B cell (primary cell): ENCODE data around the gene RTN4IP1. TPM values are rescaled to one million over a fixed set of nuclear protein-coding genes. Genes with fewer than 3 reads are reported as not detected.

ENCODE experiments used
- ATAC-seq: fragments of 200-7000 bp; cut with Tn5 transposase; one replicate; pipeline ENCODE4 v1.10.0; 2021; ENCODE audit warnings: low read depth, mild to moderate bottlenecking, moderate number of reproducible peaks, moderate library complexity
- CTCF ChIA-PET: fragments of 350-600 bp; sonication (Branson Sonifier 250); formaldehyde crosslinking; loops from one replicate; lab custom pipeline; 2021; ENCODE audit warnings: antibody characterized with exemption, inconsistent platforms; lab: Charles Lee
- POLR2A ChIA-PET: fragments of 350-600 bp; sonication (Branson Sonifier 250); formaldehyde crosslinking; loops from one replicate; lab custom pipeline; 2021; ENCODE audit warnings: antibody characterized with exemption; lab: Charles Lee
- DNase-seq: peaks from one replicate; pipeline ENCODE4 v3.0.0; 2013
- H2AFZ ChIP-seq: 2 replicates; pipeline ENCODE4 v1.6.1; 2012; ENCODE audit warnings: mild to moderate bottlenecking, low read depth, low read length; ENCODE audit not compliant: insufficient read depth, poor library complexity, severe bottlenecking
- H3K27ac ChIP-seq, 2 donors: 1 replicate in 1 of 2; 2 replicates in 1 of 2; pipeline ENCODE4 v1.5.1; 2012 to 2013; ENCODE audit warnings: low read length in 2 of 2, mild to moderate bottlenecking in 2 of 2, moderate library complexity in 1 of 2
- H3K27me3 ChIP-seq, 4 experiments: fragments of 200-600 bp in 1 of 4; sonication (generic) in 1 of 4; replicated peaks in 1 of 4; 1 replicate in 2 of 4; 2 replicates in 2 of 4; pipeline versions ENCODE4 v1.6.1 to v1.7.0; 2013 to 2016; ENCODE audit warnings: low read length in 3 of 4, mild to moderate bottlenecking in 2 of 4, mixed read lengths in 1 of 4, moderate library complexity in 1 of 4; ENCODE audit not compliant: insufficient read depth in 4 of 4, control insufficient read depth in 3 of 4; ENCODE audit errors: control extremely low read depth in 1 of 4
- H3K36me3 ChIP-seq, 2 experiments: replicated peaks in 1 of 2; 1 replicate in 1 of 2; 2 replicates in 1 of 2; pipeline versions ENCODE4 v1.6.1 to v1.7.1; 2013; ENCODE audit warnings: low read length in 1 of 2; ENCODE audit not compliant: insufficient read depth in 2 of 2, control insufficient read depth in 1 of 2; ENCODE audit errors: control extremely low read depth in 1 of 2, extremely low read depth in 1 of 2
- H3K4me1 ChIP-seq, 2 donors: fragments of 200-600 bp in 1 of 2; sonication (generic) in 1 of 2; 1 replicate in 1 of 2; 2 replicates in 1 of 2; pipeline versions ENCODE4 v1.5.1 to v1.6.1; 2013 to 2017; ENCODE audit warnings: low read length in 2 of 2; ENCODE audit not compliant: control insufficient read depth in 2 of 2, insufficient read depth in 2 of 2
- H3K4me2 ChIP-seq: replicated peaks from 2 replicates; pipeline ENCODE3; 2012; ENCODE audit warnings: mild to moderate bottlenecking, low read depth, low read length; ENCODE audit not compliant: poor library complexity, severe bottlenecking
- H3K4me3 ChIP-seq, 5 experiments: fragments of 200-600 bp in 1 of 5; sonication (generic) in 1 of 5; 1 replicate in 3 of 5; 2 replicates in 2 of 5; pipeline versions ENCODE4 v1.5.1 to v1.7.0; 2011 to 2016; ENCODE audit warnings: low read length in 4 of 5, mild to moderate bottlenecking in 4 of 5, low read depth in 2 of 5, control low read depth in 1 of 5, moderate library complexity in 1 of 5; ENCODE audit not compliant: insufficient read depth in 1 of 5; ENCODE audit errors: control extremely low read depth in 1 of 5, extremely low read depth in 1 of 5
- H3K79me2 ChIP-seq: fragments of 200-600 bp; sonication (generic); one replicate; pipeline ENCODE4 v1.6.0; 2016; ENCODE audit warnings: low read length; ENCODE audit not compliant: control insufficient read depth, insufficient read depth
- H3K9ac ChIP-seq: fragments of 200-600 bp; sonication (generic); 2 replicates; pipeline ENCODE4 v1.6.1; 2017; ENCODE audit warnings: mild to moderate bottlenecking, low read length, moderate library complexity
- H3K9me3 ChIP-seq, 3 donors: one replicate each; pipeline versions ENCODE4 v1.6.1 to v1.7.1; 2013; ENCODE audit warnings: low read length in 2 of 3; ENCODE audit not compliant: control insufficient read depth in 2 of 3, insufficient read depth in 1 of 3; ENCODE audit errors: control extremely low read depth in 1 of 3
- H4K20me1 ChIP-seq: 2 replicates; pipeline ENCODE4 v1.6.0; 2012; ENCODE audit warnings: mild to moderate bottlenecking, low read length; ENCODE audit not compliant: insufficient read depth, control insufficient read depth, poor library complexity, severe bottlenecking
- H3K27ac Mint-ChIP-seq: one replicate; pipeline ENCODE4 v1.8.0; 2021; ENCODE audit warnings: mixed read lengths
- H3K27me3 Mint-ChIP-seq: one replicate; pipeline ENCODE4 v1.8.0; 2021; ENCODE audit warnings: mixed read lengths
- H3K4me1 Mint-ChIP-seq: one replicate; pipeline ENCODE4 v1.8.0; 2021; ENCODE audit warnings: mixed read lengths
- H3K4me3 Mint-ChIP-seq: one replicate; pipeline ENCODE4 v1.8.0; 2021; ENCODE audit warnings: mixed read lengths
- H3K9me3 Mint-ChIP-seq: one replicate; pipeline ENCODE4 v1.8.0; 2022; ENCODE audit warnings: mixed read lengths; ENCODE audit not compliant: insufficient read depth
- EZH2 ChIP-seq: IDR thresholded peaks from 2 replicates; pipeline ENCODE4 v1.6.1; 2012; ENCODE audit warnings: borderline replicate concordance, low read depth, mild to moderate bottlenecking, moderate library complexity, low read length; ENCODE audit not compliant: insufficient read depth, poor library complexity, severe bottlenecking
- WGBS: methylation state at CpG from one replicate; pipeline ENCODE4 v1.1.5; 2013; ENCODE audit warnings: missing lambda C conversion rate; ENCODE audit not compliant: insufficient coverage; 5-methylcytosine and 5-hydroxymethylcytosine counted together
- intact Hi-C: fragments of 100-400 bp; cut with micrococcal nuclease; formaldehyde crosslinking; loops from one replicate; pipeline ENCODE4 v1.10.0; 2022
- polyA plus RNA-seq: library from polyadenylated mRNA; depleted of rRNA; stranded (reverse); fragments of >200 nt; gene quantifications from 2 replicates; pipeline ENCODE4 v1.2.3, GENCODE V29; 2012
- total RNA-seq, 2 donors: library from RNA; stranded (reverse); fragments of 120-200 nt in 1 of 2; gene quantifications; 1 replicate in 1 of 2; 2 replicates in 1 of 2; pipeline versions ENCODE4 v1.2.3 to v1.2.4, GENCODE V29; 2013 to 2022
- TF ChIP-seq, protein P1 (sequence below): fragments of 200-600 bp; IDR thresholded peaks from one replicate; pipeline ENCODE4 v1.8.0; 2022; ENCODE audit warnings: antibody characterized with exemption, mild to moderate bottlenecking

RTN4IP1 gene
- total and polyA plus RNA-seq, 2 donors (not counting 1 experiment from before 2014, with no cell fraction given) = 9.4 to 12.1 TPM

DNA sequence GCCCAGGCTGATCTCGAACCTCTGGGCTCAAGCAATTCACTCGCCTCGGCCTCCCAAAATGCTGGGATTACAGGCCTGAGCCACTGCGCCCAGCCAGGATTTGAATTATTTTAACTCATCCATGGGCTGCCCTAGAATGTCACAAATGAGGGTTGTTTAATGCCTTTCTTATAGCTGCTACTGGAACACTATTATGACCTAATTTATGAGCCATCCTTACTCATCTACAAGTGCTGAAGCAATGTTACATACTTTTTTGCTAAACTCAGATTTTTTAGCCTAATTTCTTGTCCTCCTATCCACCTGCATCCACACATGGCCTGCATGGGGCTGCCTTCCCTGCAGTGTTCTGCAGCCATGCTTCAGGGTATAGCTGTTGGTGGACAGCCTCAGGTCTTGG lies 59.9 kb downstream of the RTN4IP1 start:
- intact Hi-C loops = loop anchor here (5.0 kb wide), 1 partner anchor 38 kb away; no protein-coding TSS in a partner anchor
- Histone ChIP-seq H3K4me3 (no peak overlapping the region), H3K79me2 (no peaks in the 10 kb centered on the region), H3K4me2 (no peak overlapping the region), H3K9ac (no peak overlapping the region), H3K36me3 (peaks cover 27 to 76% of the 10 kb centered on the region in 2 experiments), H4K20me1 (no peaks in the 10 kb centered on the region), H3K4me1 (no peaks in the 10 kb centered on the region), H3K27me3 (no peaks in the 10 kb centered on the region), H2AFZ (no peak overlapping the region), H3K9me3 (no peaks in the 10 kb centered on the region), H3K27ac (no peak overlapping the region)
- Mint-ChIP-seq H3K27me3 (no peaks in the 10 kb centered on the region), H3K9me3 (no peaks in the 10 kb centered on the region), H3K4me1 (peaks cover 12% of the 10 kb centered on the region), H3K27ac (no peak overlapping the region), H3K4me3 (no peak overlapping the region)
- CTCF ChIA-PET = interaction anchor here (0.8 to 22.3 kb wide), 5 partner anchors 125 to 428 kb away, joined by 3 to 567 read pairs (median 17); no protein-coding TSS in a partner anchor
- WGBS = 90% methylated on average over 2 of the region's 4 CpGs
- POLR2A ChIA-PET = no interaction called here
- ATAC-seq (no peak), DNase-seq (no peak)
- TF ChIP-seq, protein P1, sequence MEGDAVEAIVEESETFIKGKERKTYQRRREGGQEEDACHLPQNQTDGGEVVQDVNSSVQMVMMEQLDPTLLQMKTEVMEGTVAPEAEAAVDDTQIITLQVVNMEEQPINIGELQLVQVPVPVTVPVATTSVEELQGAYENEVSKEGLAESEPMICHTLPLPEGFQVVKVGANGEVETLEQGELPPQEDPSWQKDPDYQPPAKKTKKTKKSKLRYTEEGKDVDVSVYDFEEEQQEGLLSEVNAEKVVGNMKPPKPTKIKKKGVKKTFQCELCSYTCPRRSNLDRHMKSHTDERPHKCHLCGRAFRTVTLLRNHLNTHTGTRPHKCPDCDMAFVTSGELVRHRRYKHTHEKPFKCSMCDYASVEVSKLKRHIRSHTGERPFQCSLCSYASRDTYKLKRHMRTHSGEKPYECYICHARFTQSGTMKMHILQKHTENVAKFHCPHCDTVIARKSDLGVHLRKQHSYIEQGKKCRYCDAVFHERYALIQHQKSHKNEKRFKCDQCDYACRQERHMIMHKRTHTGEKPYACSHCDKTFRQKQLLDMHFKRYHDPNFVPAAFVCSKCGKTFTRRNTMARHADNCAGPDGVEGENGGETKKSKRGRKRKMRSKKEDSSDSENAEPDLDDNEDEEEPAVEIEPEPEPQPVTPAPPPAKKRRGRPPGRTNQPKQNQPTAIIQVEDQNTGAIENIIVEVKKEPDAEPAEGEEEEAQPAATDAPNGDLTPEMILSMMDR = no peak
- no peak for TF ChIP-seq EZH2

DNA sequence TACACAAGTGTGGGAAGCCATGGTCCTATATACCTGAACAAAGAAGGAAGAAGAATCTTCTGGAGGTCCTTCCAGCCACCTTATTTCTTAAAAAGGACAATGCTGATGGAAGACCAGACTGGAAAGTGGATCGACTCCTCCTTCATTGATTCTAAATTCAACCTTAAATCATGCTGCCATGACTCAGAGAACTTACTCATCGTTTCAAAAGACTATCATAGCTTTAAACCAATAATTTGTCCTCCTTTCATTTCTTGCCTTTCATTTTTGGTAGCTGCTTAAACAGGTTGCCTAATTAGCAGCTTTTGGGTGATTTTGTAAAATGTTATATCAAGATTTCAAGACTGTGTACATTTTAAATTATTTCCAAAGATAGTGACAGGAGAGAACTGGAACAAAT lies 60.8 kb downstream of the RTN4IP1 start:
- Histone ChIP-seq H3K4me3 (no peak overlapping the region), H3K4me2 (no peak overlapping the region), H3K36me3 (peaks cover 34 to 80% of the 10 kb centered on the region in 2 experiments), H3K27me3 (no peaks in the 10 kb centered on the region), H3K27ac (no peak overlapping the region), H3K9ac (no peak overlapping the region), H3K9me3 (no peaks in the 10 kb centered on the region), H2AFZ (no peak overlapping the region), H3K79me2 (no peaks in the 10 kb centered on the region), H4K20me1 (no peaks in the 10 kb centered on the region), H3K4me1 (no peaks in the 10 kb centered on the region)
- no peak for ATAC-seq
- peaks cover 14% of the 10 kb centered on the region for H3K4me1 Mint-ChIP-seq
- POLR2A ChIA-PET = no interaction called here
- no peak for DNase-seq
- H3K27ac Mint-ChIP-seq = no peak overlapping the region
- H3K9me3 Mint-ChIP-seq = no peaks in the 10 kb centered on the region
- H3K4me3 Mint-ChIP-seq = no peak overlapping the region
- intact Hi-C loops = loop anchor here (5.0 kb wide), 1 partner anchor 39 kb away; no protein-coding TSS in a partner anchor
- TF ChIP-seq, protein P1 = no peak
- TF ChIP-seq EZH2 = no peak
- CTCF ChIA-PET = interaction anchor here (0.7 to 22.3 kb wide), 5 partner anchors 14 to 409 kb away, joined by 3 to 567 read pairs (median 68); no protein-coding TSS in a partner anchor
- no peaks in the 10 kb centered on the region for H3K27me3 Mint-ChIP-seq
- WGBS = 80% methylated on average over 1 of the region's 2 CpGs
